Esophagus muscularis mucosa (tissue), 4 donors: Measurements from ENCODE around the gene KLF6.

Experiments
- EP300 ChIP-seq: sonication (generic); formaldehyde crosslinking; IDR thresholded peaks from one replicate; pipeline ENCODE4 v1.6.1; 2017; ENCODE audit warnings: antibody characterized with exemption
- POLR2A ChIP-seq: fragments of 450-650 bp; IDR thresholded peaks from one replicate; pipeline ENCODE4 v1.6.1; 2017; ENCODE audit warnings: antibody characterized with exemption, moderate library complexity, mild to moderate bottlenecking, low read depth
- POLR2AphosphoS5 ChIP-seq, 2 donors: sonication (generic); formaldehyde crosslinking; IDR thresholded peaks; one replicate each; pipeline ENCODE4 v1.6.1; 2017; ENCODE audit warnings: antibody characterized with exemption in 2 of 2
- TF ChIP-seq, protein P1 (sequence below), 3 experiments: fragments of 200-600 bp in 2 of 3; fragments of 450-650 bp in 1 of 3; sonication (generic) in 2 of 3; IDR thresholded peaks; one replicate each; pipeline ENCODE4 v1.5.1; 2017 to 2019; ENCODE audit warnings: antibody characterized with exemption in 3 of 3, mild to moderate bottlenecking in 2 of 3, moderate library complexity in 1 of 3

DNA sequence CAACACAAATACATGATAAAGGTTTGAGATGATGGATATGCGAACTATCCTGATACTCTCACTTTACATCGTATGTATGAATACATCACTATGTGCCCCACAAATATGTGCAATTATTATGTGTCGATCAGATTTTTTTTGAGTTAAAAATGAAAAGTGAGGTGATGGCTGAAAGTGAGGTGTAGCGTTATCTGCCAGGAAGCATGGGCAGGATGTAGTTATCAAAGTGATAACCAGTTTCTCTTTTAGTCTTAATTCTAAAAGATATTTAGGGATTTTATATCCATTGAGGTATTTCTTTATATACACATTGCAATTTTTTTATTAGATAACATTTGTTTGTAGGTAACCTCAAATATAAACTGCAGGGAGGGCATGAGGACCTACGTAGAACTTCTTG, 15.6 kb upstream of the KLF6 start:
- TF ChIP-seq, protein P1, sequence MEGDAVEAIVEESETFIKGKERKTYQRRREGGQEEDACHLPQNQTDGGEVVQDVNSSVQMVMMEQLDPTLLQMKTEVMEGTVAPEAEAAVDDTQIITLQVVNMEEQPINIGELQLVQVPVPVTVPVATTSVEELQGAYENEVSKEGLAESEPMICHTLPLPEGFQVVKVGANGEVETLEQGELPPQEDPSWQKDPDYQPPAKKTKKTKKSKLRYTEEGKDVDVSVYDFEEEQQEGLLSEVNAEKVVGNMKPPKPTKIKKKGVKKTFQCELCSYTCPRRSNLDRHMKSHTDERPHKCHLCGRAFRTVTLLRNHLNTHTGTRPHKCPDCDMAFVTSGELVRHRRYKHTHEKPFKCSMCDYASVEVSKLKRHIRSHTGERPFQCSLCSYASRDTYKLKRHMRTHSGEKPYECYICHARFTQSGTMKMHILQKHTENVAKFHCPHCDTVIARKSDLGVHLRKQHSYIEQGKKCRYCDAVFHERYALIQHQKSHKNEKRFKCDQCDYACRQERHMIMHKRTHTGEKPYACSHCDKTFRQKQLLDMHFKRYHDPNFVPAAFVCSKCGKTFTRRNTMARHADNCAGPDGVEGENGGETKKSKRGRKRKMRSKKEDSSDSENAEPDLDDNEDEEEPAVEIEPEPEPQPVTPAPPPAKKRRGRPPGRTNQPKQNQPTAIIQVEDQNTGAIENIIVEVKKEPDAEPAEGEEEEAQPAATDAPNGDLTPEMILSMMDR (IDR thresholded peaks at IDR 0.05), result no peak
- no peak for TF ChIP-seq POLR2A
- TF ChIP-seq POLR2AphosphoS5 (IDR thresholded peaks at IDR 0.05), result no peak
- TF ChIP-seq EP300, result no peak
